Measurements from ENCODE around the gene NCS1.

The NCS1 gene

DNA sequence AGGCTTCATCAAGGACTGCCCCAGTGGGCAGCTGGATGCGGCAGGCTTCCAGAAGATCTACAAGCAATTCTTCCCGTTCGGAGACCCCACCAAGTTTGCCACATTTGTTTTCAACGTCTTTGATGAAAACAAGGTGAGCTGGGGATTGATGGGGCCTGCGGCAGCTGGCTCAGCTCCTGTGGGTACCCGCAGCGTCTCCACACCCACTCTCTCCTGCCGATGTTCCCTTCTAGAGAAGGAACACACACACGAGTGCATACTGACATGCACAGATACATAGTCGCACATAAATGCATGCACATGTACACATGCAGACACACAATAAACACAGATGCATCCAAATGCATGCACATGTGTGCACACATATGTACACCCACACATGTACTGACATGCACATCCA lies 45.6 kb downstream of the NCS1 start:
- Mint-ChIP-seq H3K4me3 (no peak overlapping the region), H3K36me3 (ENCODE audit: low read depth) (no peaks in the 10 kb centered on the region), H3K9me3 (no peaks in the 10 kb centered on the region), H3K27ac (no peak overlapping the region), H3K27me3 (no peaks in the 10 kb centered on the region), H3K4me1 (ENCODE audit: low read depth) (no peaks in the 10 kb centered on the region)

GRCh38 chr9:130219661-130220096 lies 47.5 kb downstream of the NCS1 start:
- Mint-ChIP-seq H3K36me3 (ENCODE audit: low read depth) (no peaks in the 10 kb centered on the region), H3K27me3 (no peaks in the 10 kb centered on the region), H3K27ac (no peak overlapping the region), H3K4me1 (ENCODE audit: low read depth) (no peaks in the 10 kb centered on the region), H3K9me3 (no peaks in the 10 kb centered on the region), H3K4me3 (no peak overlapping the region)

GRCh38 chr9:130220352-130220751 lies 48.1 kb downstream of the NCS1 start:
- Mint-ChIP-seq H3K27ac (no peak overlapping the region), H3K36me3 (ENCODE audit: low read depth) (no peaks in the 10 kb centered on the region), H3K4me3 (no peak overlapping the region), H3K9me3 (no peaks in the 10 kb centered on the region), H3K27me3 (no peaks in the 10 kb centered on the region), H3K4me1 (ENCODE audit: low read depth) (no peaks in the 10 kb centered on the region)

- H3K4me1 Mint-ChIP-seq (ENCODE audit: low read depth), result no peaks in the 10 kb centered on the region
- H3K27ac Mint-ChIP-seq, result no peak overlapping the region
- H3K27me3 Mint-ChIP-seq, result no peaks in the 10 kb centered on the region
- no peak overlapping the region for H3K4me3 Mint-ChIP-seq
- peaks cover 4% of the 10 kb centered on the region for H3K9me3 Mint-ChIP-seq
- peaks cover 10% of the 10 kb centered on the region for H3K36me3 Mint-ChIP-seq (ENCODE audit: low read depth)
Observed at GRCh38 chr9:130222833-130223232, 50.6 kb downstream of the NCS1 start.

DNA sequence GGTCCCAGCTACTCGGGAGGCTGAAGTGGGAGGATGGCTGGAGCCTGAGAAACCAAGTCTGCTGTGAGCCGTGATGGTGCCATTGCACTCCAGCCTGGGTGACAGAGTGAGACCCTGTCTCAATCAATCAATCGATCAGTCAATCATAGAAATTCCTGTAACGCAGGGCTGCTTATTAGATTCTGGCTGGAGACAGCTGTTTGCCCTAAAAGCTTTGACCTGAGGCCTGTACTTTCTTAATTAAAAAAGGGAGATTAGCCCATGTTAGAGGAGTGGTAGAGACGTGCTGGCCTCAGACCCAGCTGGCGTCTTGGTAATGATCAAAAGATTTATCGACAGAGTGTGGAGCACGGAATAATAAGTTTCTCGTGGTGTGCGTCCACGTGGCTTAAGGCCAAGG lies 52.9 kb downstream of the NCS1 start:
- no peak overlapping the region for H3K27ac Mint-ChIP-seq
- peaks cover 20% of the 10 kb centered on the region for H3K36me3 Mint-ChIP-seq (ENCODE audit: low read depth)
- peaks cover 4% of the 10 kb centered on the region for H3K9me3 Mint-ChIP-seq
- no peaks in the 10 kb centered on the region for H3K4me1 Mint-ChIP-seq (ENCODE audit: low read depth)
- H3K4me3 Mint-ChIP-seq, result no peak overlapping the region
- H3K27me3 Mint-ChIP-seq, result no peaks in the 10 kb centered on the region

DNA sequence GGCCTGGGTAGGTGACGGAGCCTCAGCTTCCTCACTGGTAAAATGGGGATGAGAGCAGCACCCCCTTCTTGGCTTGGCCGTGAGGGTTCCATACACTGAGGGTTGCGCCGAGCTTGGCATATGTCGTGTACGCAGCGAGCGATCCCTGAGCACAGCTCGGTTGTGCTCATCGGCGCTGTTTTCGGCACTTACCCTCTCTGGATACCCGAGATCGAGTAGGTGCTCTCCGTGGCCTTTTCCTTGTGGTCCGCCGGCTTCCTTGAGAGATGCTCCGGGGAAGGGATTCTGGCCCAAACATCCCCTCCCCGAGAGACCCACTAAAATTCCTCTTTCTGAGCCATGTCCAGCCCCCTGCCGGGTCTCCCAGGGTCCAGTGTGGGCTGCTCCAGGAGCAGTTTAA lies 53.4 kb downstream of the NCS1 start:
- Mint-ChIP-seq H3K4me3 (no peak overlapping the region), H3K9me3 (peaks cover 4% of the 10 kb centered on the region), H3K36me3 (ENCODE audit: low read depth) (peaks cover 20% of the 10 kb centered on the region), H3K27me3 (no peaks in the 10 kb centered on the region), H3K27ac (no peak overlapping the region), H3K4me1 (ENCODE audit: low read depth) (no peaks in the 10 kb centered on the region)

GRCh38 chr9:130226112-130226511 lies 53.9 kb downstream of the NCS1 start:
- Mint-ChIP-seq H3K9me3 (peaks cover 4% of the 10 kb centered on the region), H3K4me3 (no peak overlapping the region), H3K27me3 (no peaks in the 10 kb centered on the region), H3K4me1 (ENCODE audit: low read depth) (no peaks in the 10 kb centered on the region), H3K36me3 (ENCODE audit: low read depth) (peaks cover 20% of the 10 kb centered on the region), H3K27ac (no peak overlapping the region)

- Mint-ChIP-seq H3K4me3 (no peak overlapping the region), H3K27ac (no peak overlapping the region), H3K9me3 (peaks cover 4% of the 10 kb centered on the region), H3K4me1 (ENCODE audit: low read depth) (no peaks in the 10 kb centered on the region), H3K36me3 (ENCODE audit: low read depth) (peaks cover 20% of the 10 kb centered on the region), H3K27me3 (no peaks in the 10 kb centered on the region)
Observed at GRCh38 chr9:130227833-130228232, 55.6 kb downstream of the NCS1 start.

- Mint-ChIP-seq H3K36me3 (ENCODE audit: low read depth) (peaks cover 20% of the 10 kb centered on the region), H3K27ac (no peak overlapping the region), H3K27me3 (no peaks in the 10 kb centered on the region), H3K4me1 (ENCODE audit: low read depth) (no peaks in the 10 kb centered on the region), H3K4me3 (no peak overlapping the region), H3K9me3 (peaks cover 4% of the 10 kb centered on the region)
Observed at GRCh38 chr9:130229759-130230158, 57.6 kb downstream of the NCS1 start.

GRCh38 chr9:130230631-130231030 lies 58.4 kb downstream of the NCS1 start:
- Mint-ChIP-seq H3K4me1 (ENCODE audit: low read depth) (no peaks in the 10 kb centered on the region), H3K36me3 (ENCODE audit: low read depth) (peaks cover 20% of the 10 kb centered on the region), H3K9me3 (peaks cover 4% of the 10 kb centered on the region), H3K4me3 (no peak overlapping the region), H3K27ac (no peak overlapping the region), H3K27me3 (no peaks in the 10 kb centered on the region)

DNA sequence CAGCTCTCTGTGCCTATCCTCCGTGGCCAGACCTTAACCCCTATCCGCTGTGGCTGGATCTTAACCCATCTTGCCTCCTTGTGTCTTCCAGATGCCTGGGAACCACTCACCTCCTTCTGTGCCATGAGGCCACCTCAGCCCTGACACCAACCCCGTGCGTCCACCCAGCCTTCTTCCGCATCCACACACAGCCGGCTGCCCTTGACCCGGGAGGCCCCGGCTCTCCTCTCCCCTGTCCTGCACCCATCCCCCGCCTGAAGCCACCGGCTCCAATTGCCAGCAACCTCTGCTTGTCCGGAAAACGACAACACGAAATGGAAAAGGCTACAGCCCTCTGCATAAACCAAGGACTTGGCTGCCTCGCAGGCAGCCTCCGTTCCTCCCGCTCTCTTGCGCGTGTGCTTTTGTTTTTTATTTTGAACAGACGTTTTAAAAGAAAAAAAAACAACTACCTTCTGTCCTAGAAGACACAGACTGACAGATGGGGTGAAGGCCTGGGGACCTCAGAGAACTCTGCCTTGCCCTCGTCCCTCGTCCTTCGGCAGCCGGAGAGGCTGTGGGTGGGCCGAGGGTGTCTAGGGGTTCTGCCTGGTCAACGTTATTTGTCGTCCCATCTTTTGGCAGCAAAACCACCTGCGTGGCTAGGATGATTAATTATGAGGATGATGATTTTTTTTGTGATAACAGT lies 60.8 kb downstream of the NCS1 start:
- H3K9me3 Mint-ChIP-seq, result no peaks in the 10 kb centered on the region
- peaks cover 5% of the 10 kb centered on the region for H3K4me1 Mint-ChIP-seq (ENCODE audit: low read depth)
- H3K4me3 Mint-ChIP-seq, result no peak overlapping the region
- H3K27ac Mint-ChIP-seq, result no peak overlapping the region
- no peaks in the 10 kb centered on the region for H3K27me3 Mint-ChIP-seq
- H3K36me3 Mint-ChIP-seq (ENCODE audit: low read depth), result peaks cover 9% of the 10 kb centered on the region

- Mint-ChIP-seq H3K27me3 (no peaks in the 10 kb centered on the region), H3K4me1 (ENCODE audit: low read depth) (peaks cover 10% of the 10 kb centered on the region), H3K9me3 (no peaks in the 10 kb centered on the region), H3K4me3 (no peak overlapping the region), H3K36me3 (ENCODE audit: low read depth) (peaks cover 5% of the 10 kb centered on the region), H3K27ac (no peak overlapping the region)
Observed at GRCh38 chr9:130233587-130233945, 61.4 kb downstream of the NCS1 start.

DNA sequence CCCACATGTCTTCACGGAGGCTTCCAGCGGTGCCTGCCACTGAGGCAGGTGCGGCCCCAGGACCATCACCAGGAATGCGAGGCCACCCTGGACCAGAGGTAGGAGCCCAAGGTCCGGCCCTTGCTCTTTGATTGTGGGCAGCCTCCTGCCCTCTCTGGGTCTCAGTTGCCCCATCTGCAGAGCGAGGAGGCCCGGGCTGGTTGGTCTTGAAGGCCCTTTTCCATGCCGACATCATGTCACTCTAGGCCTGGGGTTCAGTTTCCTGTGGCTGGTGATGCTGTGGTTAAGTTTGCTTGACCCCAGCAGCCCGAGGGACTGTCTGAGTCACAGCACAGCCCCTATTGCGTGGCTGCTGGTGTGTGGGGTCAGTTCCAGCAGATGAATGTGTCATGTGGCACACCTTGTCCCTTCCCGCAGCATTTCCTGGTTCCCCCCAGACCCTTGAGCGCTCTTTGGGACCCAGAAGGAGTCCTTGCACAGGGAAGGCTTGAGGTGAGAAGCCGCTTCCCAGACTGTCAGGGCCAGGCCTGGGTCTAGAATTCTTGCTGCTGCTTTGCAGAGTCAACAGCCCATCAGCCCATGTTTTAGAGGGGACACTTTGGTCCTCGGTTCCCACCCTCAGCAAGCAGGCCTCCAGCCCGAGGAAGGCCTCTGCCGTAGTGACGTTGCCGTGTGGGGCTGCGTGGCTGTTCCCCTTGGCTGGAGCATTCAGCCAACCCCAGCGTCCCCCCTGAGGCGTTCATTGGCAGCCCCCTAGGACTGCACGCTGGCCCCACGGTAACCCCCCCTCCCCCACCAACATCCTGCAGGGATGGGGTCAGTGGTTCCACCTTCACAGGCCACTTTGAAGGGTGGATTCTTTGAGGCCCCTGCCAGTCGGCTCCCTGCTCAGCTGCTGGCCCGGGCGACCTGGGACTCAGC lies 62.4 kb downstream of the NCS1 start:
- Mint-ChIP-seq H3K27me3 (no peaks in the 10 kb centered on the region), H3K4me3 (no peak overlapping the region), H3K9me3 (no peaks in the 10 kb centered on the region), H3K36me3 (ENCODE audit: low read depth) (peaks cover 2% of the 10 kb centered on the region), H3K27ac (no peak overlapping the region), H3K4me1 (ENCODE audit: low read depth) (peaks cover 20% of the 10 kb centered on the region)

- H3K36me3 Mint-ChIP-seq (ENCODE audit: low read depth), result no peaks in the 10 kb centered on the region
- no peaks in the 10 kb centered on the region for H3K27me3 Mint-ChIP-seq
- peaks cover 32% of the 10 kb centered on the region for H3K4me1 Mint-ChIP-seq (ENCODE audit: low read depth)
- no peaks in the 10 kb centered on the region for H3K9me3 Mint-ChIP-seq
- no peak overlapping the region for H3K4me3 Mint-ChIP-seq
- no peak overlapping the region for H3K27ac Mint-ChIP-seq
Observed at GRCh38 chr9:130235558-130236435, 63.6 kb downstream of the NCS1 start.

All from stimulated activated naive CD8-positive, alpha-beta T cell treated with anti-CD3 and anti-CD28 coated beads, Interleukin-15, Interleukin-2, amounts not matched to agents 100 ng/mL and 50 ng/mL, for 24 hours (primary cell).